Measurements from ENCODE around the gene CR1L. TPM values are rescaled to one million over a fixed set of nuclear protein-coding genes. Genes with fewer than 3 reads are reported as not detected.
"Not testable (repeated sequence)": the region's sequence is repeated elsewhere in the genome, so short reads cannot be mapped to it uniquely, and the experiment has no call there.

The CR1L gene
- total RNA-seq, 4 donors from 2014 or later: 0.22 TPM; not detected in 3

DNA sequence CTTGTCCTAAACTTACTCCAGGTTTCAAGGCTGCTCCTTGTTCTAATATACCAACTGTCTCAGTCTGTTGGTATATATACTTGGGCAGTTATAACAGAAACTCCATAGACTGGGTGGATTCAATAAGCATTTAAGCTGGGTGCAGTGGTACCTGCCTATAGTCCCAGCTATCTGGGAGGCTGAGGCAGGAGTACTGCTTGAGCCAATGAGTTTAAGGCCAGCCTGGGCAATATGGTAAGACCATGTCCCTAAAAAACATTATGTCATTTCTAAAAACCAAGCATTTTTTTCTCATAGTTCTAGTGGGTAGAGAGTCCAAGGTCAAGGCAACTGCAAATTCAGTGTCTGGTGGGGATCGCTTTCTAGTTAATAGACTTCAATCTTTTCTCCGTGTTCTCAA, 17.4 kb upstream of the CR1L start:
- no peak overlapping the region for H3K27ac ChIP-seq
- no peak overlapping the region for H3K4me3 ChIP-seq (replicated peaks in 1 of 3)
- 97 to 100% methylated on average over 2 of the region's 2 CpGs for WGBS, 2 donors
- no peak for TF ChIP-seq POLR2A (IDR thresholded peaks at IDR 0.05)
- TF ChIP-seq, protein P1, sequence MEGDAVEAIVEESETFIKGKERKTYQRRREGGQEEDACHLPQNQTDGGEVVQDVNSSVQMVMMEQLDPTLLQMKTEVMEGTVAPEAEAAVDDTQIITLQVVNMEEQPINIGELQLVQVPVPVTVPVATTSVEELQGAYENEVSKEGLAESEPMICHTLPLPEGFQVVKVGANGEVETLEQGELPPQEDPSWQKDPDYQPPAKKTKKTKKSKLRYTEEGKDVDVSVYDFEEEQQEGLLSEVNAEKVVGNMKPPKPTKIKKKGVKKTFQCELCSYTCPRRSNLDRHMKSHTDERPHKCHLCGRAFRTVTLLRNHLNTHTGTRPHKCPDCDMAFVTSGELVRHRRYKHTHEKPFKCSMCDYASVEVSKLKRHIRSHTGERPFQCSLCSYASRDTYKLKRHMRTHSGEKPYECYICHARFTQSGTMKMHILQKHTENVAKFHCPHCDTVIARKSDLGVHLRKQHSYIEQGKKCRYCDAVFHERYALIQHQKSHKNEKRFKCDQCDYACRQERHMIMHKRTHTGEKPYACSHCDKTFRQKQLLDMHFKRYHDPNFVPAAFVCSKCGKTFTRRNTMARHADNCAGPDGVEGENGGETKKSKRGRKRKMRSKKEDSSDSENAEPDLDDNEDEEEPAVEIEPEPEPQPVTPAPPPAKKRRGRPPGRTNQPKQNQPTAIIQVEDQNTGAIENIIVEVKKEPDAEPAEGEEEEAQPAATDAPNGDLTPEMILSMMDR (IDR thresholded peaks at IDR 0.05): no peak
- no peaks in the 10 kb centered on the region for H3K27me3 ChIP-seq
- H3K9me3 ChIP-seq: no peaks in the 10 kb centered on the region
- no peak for DNase-seq
- H3K36me3 ChIP-seq: no peaks in the 10 kb centered on the region
- no peaks in the 10 kb centered on the region for H3K4me1 ChIP-seq
- intact Hi-C loops (cut with DNase I): no loop called here

DNA sequence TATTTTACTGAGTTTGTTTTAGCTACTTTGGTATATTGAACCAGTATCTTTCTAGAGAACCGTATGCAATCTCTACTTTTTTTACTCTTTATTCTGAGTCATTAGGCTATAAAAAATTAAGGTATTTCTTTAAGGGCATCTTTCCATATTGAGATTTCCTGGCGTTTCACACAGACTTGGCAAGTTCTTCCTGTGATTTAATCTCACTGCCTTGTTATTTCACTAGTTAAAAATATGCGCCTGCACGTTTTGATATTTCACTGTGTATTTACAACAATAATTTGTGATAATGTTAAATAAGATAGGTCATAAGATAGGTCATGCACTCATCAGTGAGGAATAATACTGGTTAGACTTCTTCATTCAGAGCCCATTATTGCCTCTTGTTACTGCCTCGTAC, 16.2 kb upstream of the CR1L start:
- 65 to 68% methylated on average over 5 of the region's 5 CpGs for WGBS, 2 donors
- H3K4me1 ChIP-seq: no peaks in the 10 kb centered on the region
- TF ChIP-seq, protein P1 (IDR thresholded peaks at IDR 0.05): no peak
- TF ChIP-seq POLR2A (IDR thresholded peaks at IDR 0.05): no peak
- no peaks in the 10 kb centered on the region for H3K9me3 ChIP-seq
- no peaks in the 10 kb centered on the region for H3K36me3 ChIP-seq
- no peak overlapping the region for H3K27ac ChIP-seq
- no peak for DNase-seq
- H3K27me3 ChIP-seq: no peaks in the 10 kb centered on the region
- intact Hi-C loops (cut with DNase I): no loop called here
- H3K4me3 ChIP-seq (replicated peaks in 1 of 3): no peak overlapping the region

DNA sequence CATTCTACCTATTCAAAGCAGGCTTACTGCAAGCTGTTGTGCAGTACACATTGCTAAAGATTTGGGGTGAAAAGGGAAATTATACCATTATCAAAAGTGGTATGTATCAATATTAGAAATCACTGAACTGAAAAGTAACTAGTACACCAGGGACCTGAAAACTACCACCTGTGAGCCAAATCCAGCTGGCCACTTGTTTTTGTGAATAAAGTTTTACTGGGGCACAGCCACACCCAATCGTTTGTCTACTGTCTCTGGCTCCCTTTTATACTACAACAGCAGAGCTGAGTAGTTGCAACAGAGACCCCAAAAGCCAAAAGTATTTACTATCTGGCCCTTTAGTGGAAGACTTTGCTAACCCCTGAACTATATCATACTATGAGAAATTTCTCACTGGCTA, 13.8 kb upstream of the CR1L start:
- TF ChIP-seq, protein P1 (IDR thresholded peaks at IDR 0.05): no peak
- no peak for TF ChIP-seq POLR2A (IDR thresholded peaks at IDR 0.05)
- Histone ChIP-seq H3K27ac (no peak overlapping the region), H3K4me1 (no peaks in the 10 kb centered on the region), H3K4me3 (replicated peaks in 1 of 3) (no peak overlapping the region), H3K27me3 (no peaks in the 10 kb centered on the region), H3K9me3 (no peaks in the 10 kb centered on the region), H3K36me3 (no peaks in the 10 kb centered on the region)
- WGBS, 2 donors: 60 to 69% methylated on average over 1 of the region's 1 CpG
- intact Hi-C loops (cut with DNase I): no loop called here
- DNase-seq: no peak

DNA sequence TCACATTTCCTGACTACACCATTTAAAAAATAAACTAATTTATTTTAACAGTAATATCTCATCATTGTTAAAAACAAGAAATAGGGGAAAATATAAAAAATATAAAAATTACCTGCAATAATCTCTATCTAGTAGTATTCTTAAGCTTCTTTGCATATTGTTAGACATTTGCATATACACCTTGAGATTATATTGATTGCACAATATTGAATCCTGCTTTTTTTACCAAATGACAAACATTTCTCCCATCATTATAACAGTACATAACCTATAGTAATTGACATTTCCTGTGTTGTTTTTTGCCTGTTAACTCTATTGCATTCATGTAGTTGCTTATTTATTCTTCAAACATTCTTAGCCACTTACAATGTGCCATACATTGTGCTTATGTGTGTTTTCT, 11.7 kb upstream of the CR1L start:
- intact Hi-C loops (cut with DNase I): no loop called here
- Histone ChIP-seq H3K9me3 (no peaks in the 10 kb centered on the region), H3K4me1 (no peaks in the 10 kb centered on the region), H3K27ac (no peak overlapping the region), H3K36me3 (no peaks in the 10 kb centered on the region), H3K27me3 (no peaks in the 10 kb centered on the region), H3K4me3 (replicated peaks in 1 of 3) (no peak overlapping the region)
- no peak for DNase-seq
- TF ChIP-seq, protein P1 (IDR thresholded peaks at IDR 0.05): no peak

DNA sequence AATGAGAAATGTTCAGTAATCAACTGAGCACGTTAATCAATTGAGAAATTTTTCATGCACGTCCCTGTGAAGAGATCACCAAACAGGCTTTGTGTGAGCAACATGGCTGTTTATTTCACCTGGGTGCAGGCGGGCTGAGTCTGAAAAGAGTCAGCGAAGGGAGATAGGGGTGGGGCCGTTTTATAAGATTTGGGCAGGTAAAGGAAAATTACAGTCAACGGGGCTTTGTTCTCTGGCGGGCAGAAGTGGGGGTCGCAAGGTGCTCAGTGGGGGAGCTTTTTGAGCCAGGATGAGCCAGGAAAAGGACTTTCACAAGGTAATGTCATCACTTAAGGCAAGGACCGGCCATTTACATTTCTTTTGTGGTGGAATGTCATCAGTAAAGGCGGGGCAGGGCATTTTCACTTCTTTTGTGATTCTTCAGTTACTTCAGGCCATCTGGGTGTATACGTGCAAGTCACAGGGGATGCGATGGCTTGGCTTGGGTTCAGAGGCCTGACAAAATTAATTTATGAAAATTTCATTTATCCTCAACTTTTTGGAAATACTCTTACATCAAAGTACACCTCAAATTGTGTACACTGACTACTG, 11.1 kb upstream of the CR1L start:
- H3K36me3 ChIP-seq; H3K9me3 ChIP-seq; H3K27me3 ChIP-seq; DNase-seq; H3K4me3 ChIP-seq (replicated peaks in 1 of 3); intact Hi-C loops (cut with DNase I); H3K27ac ChIP-seq; H3K4me1 ChIP-seq: not testable (repeated sequence)
- WGBS, 2 donors: 79 to 83% methylated on average over 12 of the region's 12 CpGs

DNA sequence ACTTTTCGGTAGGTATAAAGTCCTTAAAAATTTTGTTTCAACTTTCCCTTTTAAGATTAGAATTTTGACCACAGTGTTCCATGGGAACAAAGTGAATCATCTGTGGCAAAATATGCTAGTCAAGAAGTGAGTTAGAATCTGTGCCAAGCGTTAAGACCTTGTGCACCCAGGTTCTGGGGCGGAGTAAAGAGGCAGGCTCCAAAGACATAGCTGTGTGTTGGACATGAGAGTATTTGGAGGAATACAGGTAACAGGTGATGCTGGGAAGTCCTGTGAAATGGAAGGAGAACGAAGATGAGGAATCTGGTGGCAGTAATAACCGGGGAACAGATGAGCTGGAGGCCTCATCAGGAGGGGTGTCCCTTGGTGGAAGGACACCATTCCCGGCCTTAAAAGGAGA, 10.6 kb upstream of the CR1L start:
- H3K4me3 ChIP-seq (replicated peaks in 1 of 3); DNase-seq; H3K36me3 ChIP-seq; intact Hi-C loops (cut with DNase I); H3K27me3 ChIP-seq; H3K4me1 ChIP-seq; H3K27ac ChIP-seq; H3K9me3 ChIP-seq: not testable (repeated sequence)
- WGBS, 2 donors: 83 to 85% methylated on average over 5 to 6 of the region's 6 CpGs

DNA sequence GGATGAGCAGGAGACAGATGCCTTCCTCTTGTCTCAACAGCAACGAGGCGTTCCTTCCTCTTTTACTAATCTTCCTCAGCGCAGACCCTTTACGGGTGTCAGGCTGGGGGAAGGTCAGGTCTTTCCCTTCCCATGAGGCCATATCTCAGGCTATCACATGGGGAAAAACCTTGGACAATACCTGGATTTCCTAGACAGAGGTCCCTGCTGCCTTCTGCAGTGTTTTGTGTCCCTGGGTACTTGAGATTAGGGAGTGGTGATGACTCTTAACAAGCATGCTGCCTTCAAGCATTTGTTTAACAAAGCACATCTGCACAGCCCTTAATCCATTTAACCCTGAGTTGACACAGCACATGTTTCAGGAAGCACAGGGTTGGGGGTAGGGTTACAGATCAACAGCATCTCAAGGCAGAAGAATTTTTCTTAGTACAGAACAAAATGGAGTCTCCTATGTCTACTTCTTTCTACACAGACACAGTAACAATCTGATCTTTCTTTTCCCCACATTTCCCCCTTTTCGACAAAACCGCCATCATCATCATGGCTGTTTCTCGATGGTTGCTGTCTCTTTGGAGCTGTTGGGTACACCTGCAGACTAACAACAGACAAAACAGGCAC, 9.3 kb upstream of the CR1L start:
- H3K27me3 ChIP-seq; DNase-seq; H3K36me3 ChIP-seq; intact Hi-C loops (cut with DNase I); H3K4me3 ChIP-seq (replicated peaks in 1 of 3); H3K9me3 ChIP-seq; H3K27ac ChIP-seq; H3K4me1 ChIP-seq: not testable (repeated sequence)
- WGBS, 2 donors: 57 to 67% methylated on average over 7 of the region's 7 CpGs

DNA sequence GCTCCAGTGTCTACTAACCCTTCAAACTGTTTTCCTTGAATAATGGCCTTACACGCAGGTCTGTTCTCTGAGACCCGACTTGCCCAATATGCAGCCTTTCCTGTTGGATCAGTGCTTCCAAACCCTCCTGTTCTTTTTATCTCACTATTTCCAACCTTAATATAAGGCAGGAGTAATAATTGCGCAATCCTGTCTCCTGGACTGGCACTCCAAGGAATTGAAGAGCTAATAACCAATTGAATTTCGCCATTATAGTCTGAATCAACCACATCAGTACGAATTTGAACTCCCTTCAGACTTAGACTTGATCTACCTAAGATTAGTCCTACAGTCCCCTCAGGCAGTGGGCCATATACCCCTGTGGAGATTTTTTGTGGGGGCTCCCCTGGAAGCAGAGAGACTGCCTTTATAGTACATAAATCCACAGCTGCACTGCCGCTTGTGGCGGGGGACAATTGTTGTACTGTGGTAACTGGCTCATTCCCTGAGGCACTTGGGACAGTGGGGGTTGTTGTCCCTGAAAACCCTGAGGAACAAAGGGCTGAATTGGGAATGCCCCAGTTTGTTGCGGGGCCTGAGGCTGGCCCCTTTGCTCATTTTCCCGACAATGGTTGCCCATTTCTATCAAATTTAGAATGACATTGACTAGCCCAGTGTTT, 6.3 kb upstream of the CR1L start:
- H3K27ac ChIP-seq; H3K4me3 ChIP-seq (replicated peaks in 1 of 3); H3K36me3 ChIP-seq; H3K9me3 ChIP-seq; DNase-seq; H3K27me3 ChIP-seq; intact Hi-C loops (cut with DNase I); H3K4me1 ChIP-seq: not testable (repeated sequence)
- 83 to 89% methylated on average over 9 of the region's 9 CpGs for WGBS, 2 donors

DNA sequence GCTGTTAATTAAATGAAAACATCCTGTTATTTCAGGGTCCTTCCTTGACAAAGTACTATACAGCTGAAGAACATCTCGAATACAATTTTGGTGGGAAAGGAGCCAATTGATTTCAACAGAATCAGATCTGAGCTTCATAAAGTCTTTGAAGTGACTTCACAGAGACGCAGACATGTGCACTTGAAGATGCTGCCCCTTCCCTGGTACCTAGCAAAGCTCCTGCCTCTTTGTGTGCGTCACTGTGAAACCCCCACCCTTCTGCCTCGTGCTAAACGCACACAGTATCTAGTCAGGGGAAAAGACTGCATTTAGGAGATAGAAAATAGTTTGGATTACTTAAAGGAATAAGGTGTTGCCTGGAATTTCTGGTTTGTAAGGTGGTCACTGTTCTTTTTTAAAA, 5.6 kb upstream of the CR1L start:
- H3K4me3 ChIP-seq (replicated peaks in 1 of 3); H3K27ac ChIP-seq; H3K4me1 ChIP-seq; H3K9me3 ChIP-seq; H3K27me3 ChIP-seq; intact Hi-C loops (cut with DNase I); H3K36me3 ChIP-seq; DNase-seq: not testable (repeated sequence)
- WGBS, 2 donors: 62 to 66% methylated on average over 5 of the region's 5 CpGs
